RWPE1 (cell line): Measurements from ENCODE around the gene APMAP.
"Not testable (repeated sequence)": the region's sequence is repeated elsewhere in the genome, so short reads cannot be mapped to it uniquely, and the experiment has no call there.

Experiments used
- CTCF ChIA-PET: fragments of 350-600 bp; sonication (Branson Sonifier 250); formaldehyde crosslinking; extraction: SDS; loops from one replicate; lab custom pipeline; 2021; lab: Yijun Ruan, JAX
- POLR2A ChIA-PET: fragments of 400-600 bp; formaldehyde crosslinking; extraction: SDS; loops from one replicate; lab custom pipeline; 2020; ENCODE audit warnings: antibody characterized with exemption; ENCODE audit not compliant: low non-redundant PET; lab: Yijun Ruan, JAX
- DNase-seq: peaks from one replicate; pipeline ENCODE4 v3.0.0; 2012; ENCODE audit warnings: low spot score
- H3K27ac ChIP-seq: fragments of 450-650 bp; 2 replicates; pipeline ENCODE4 v1.5.1; 2017
- CTCF ChIP-seq: fragments of 450-650 bp; conservative IDR thresholded peaks from 2 replicates; pipeline ENCODE4 v1.5.1; 2017; ENCODE audit warnings: low read depth, mild to moderate bottlenecking

Gene APMAP

GRCh38 chr20:25005220-25005619, 12.7 kb upstream of the APMAP start:
- DNase-seq = no peak
- H3K27ac ChIP-seq = no peak overlapping the region
- CTCF ChIA-PET = interaction anchor here (0.6 to 1.8 kb wide), 2 partner anchors 11 to 371 kb away, joined by 4 to 5 read pairs; no protein-coding TSS in a partner anchor
- POLR2A ChIA-PET = no interaction called here
- no peak for TF ChIP-seq CTCF

- POLR2A ChIA-PET = no interaction called here
- no peak for TF ChIP-seq CTCF
- no peak for DNase-seq
- CTCF ChIA-PET = interaction anchor here (1.0 kb wide), 1 partner anchor 22 kb away, joined by 3 read pairs; no protein-coding TSS in a partner anchor
- no peak overlapping the region for H3K27ac ChIP-seq
These were observed 10.5 kb upstream of the APMAP start for GRCh38 chr20:25003002-25003401.

DNA sequence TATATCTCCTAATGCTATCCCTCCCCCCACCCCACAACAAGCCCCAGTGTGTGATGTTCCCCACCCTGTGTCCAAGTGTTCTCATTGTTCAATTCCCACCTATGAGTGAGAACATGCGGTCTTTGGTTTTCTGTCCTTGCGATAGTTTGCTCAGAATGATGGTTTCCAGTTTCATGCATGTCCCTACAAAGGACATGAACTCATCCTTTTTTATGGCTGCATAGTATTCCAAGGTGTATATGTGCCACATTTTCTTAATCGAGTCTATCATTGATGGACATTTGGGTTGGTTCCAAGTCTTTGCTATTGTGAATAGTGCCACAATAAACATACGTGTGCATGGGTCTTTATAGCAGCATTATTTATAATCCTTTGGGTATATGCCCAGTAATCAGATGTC, 8.8 kb upstream of the APMAP start:
- DNase-seq, POLR2A ChIA-PET, CTCF ChIA-PET, H3K27ac ChIP-seq: not testable (repeated sequence)

DNA sequence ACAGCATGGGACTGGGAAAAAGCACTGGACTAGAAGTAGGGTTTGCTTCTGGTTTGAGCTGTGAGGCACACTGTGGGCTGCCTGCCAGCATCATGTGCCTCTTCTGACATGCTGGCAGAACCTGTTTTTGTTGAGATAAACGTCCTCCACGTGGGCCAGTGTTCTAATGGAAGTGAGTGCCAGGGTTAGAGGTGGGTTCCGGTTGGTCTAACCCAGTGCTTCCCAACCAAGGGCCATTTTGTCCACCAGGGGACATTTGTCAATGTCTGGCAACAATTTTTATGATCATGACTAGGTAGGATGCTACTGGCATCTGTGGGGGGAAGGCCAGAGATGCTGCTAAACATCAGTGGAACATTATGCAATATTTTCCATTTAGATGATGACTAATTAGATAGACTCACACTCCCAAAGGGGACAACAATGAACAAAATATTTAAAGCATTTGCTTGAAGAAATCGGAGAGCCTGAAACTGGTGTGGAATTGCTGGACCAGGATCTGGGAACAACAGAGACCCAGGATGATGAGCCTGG, 7.8 kb upstream of the APMAP start:
- peak overlapping the region; percentile 84 for H3K27ac ChIP-seq
- ChIA-PET CTCF (no interaction called here), POLR2A (no interaction called here)
- TF ChIP-seq CTCF = no peak
- DNase-seq = peak; percentile 91

DNA sequence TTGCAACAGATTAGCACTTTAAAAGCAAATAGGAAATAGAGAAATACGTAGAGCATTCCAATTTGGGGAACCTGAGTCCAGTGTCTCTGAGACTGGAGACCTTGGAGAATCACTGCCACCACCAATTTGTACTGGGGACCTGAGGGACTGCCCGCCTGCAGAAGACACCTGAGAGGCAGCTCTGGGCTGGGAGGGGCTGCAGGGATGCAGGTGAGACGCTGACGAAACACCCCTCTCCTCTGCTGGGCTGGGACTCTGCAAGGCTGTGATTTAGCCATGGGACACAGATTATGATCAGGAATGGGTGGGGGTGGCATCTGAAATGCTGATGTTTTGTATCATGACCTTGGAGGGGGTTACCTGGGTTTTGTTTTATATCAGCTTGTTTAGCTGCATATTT, 7.0 kb upstream of the APMAP start:
- ChIA-PET POLR2A (no interaction called here), CTCF (no interaction called here)
- H3K27ac ChIP-seq = no peak overlapping the region
- no peak for DNase-seq
- TF ChIP-seq CTCF = no peak

- no peak for TF ChIP-seq CTCF
- H3K27ac ChIP-seq = no peak overlapping the region
- DNase-seq = no peak
- POLR2A ChIA-PET = no interaction called here
- CTCF ChIA-PET = no interaction called here
These were observed 6.3 kb upstream of the APMAP start for GRCh38 chr20:24998631-24999445.

GRCh38 chr20:24998121-24998520, 5.6 kb upstream of the APMAP start:
- no peak overlapping the region for H3K27ac ChIP-seq
- TF ChIP-seq CTCF = no peak
- no peak for DNase-seq
- ChIA-PET CTCF (no interaction called here), POLR2A (no interaction called here)
